Measurements from ENCODE around the gene FAM9A. TPM values are rescaled to one million over a fixed set of nuclear protein-coding genes. Genes with fewer than 3 reads are reported as not detected.

Gene FAM9A
- total and polyA plus RNA-seq, 9 of the 15 experiments (the other 6 are each of a cell fraction or from before 2014, with no cell fraction given): 0.07 TPM; not detected in 8

- Histone ChIP-seq H4K20me1 (replicated peaks; ENCODE audit: control insufficient read depth, insufficient read depth, low read length) (no peaks in the 10 kb centered on the region), H3K4me2 (ENCODE audit: insufficient read depth, low read length) (no peak overlapping the region), H3K9me1 (ENCODE audit: control insufficient read depth, insufficient read depth, low read length) (no peaks in the 10 kb centered on the region), H3K79me2 (ENCODE audit: control insufficient read depth, insufficient read depth, low read length) (no peaks in the 10 kb centered on the region), H2AFZ (ENCODE audit: low read depth, low read length) (no peak overlapping the region), H3K9me3 (replicated peaks; ENCODE audit: control insufficient read depth, insufficient read depth, low read depth, low read length) (no peaks in the 10 kb centered on the region), H3K36me3 (ENCODE audit: control insufficient read depth, insufficient read depth, low read length) (no peaks in the 10 kb centered on the region), H3K4me3 (no peak overlapping the region), H3K4me1 (replicated peaks in 1 of 2; ENCODE audit: control insufficient read depth in 2 of 2, insufficient read depth in 2 of 2, low read length in 2 of 2) (no peaks in the 10 kb centered on the region), H3K27me3 (ENCODE audit: control insufficient read depth in 2 of 2, insufficient read depth in 2 of 2, low read length in 2 of 2) (no peaks in the 10 kb centered on the region; a peak in 1 of 5 replicates), H3K27ac (ENCODE audit: extremely low read depth, low read depth, low read length) (no peak overlapping the region), H3K9ac (ENCODE audit: insufficient read depth in 1 of 2, low read depth in 2 of 2, low read length in 2 of 2) (no peak overlapping the region)
- no peak for ATAC-seq
- ChIA-PET POLR2A (no interaction called here), CTCF (ENCODE audit: low intra/inter-chr PET ratio) (no interaction called here)
- intact Hi-C loops (cut with micrococcal nuclease): no loop called here
- DNase-seq (ENCODE audit: extremely low read depth in 1 of 4, low spot score in 3 of 4): no peak
- no peak for FAIRE-seq
- BruUV-seq (replicated peaks): no TSS peak
- in situ Hi-C loops (cut with MboI): no loop called here
- 0% methylated on average over 6 of the region's 6 CpGs for WGBS (ENCODE audit: insufficient coverage, low coverage, missing lambda C conversion rate)
- TF ChIP-seq STAG1 (CRISPR knock-in tag; IDR thresholded peaks at IDR 0.05; ENCODE audit: borderline replicate concordance) (no peak), CHCHD3 (CRISPR knock-in tag; IDR thresholded peaks at IDR 0.05) (no peak), TAL1 (IDR thresholded peaks at IDR 0.05) (no peak), EP300 (IDR thresholded peaks at IDR 0.05; ENCODE audit: low read length) (no peak), NR2F6 (CRISPR knock-in tag; IDR thresholded peaks at IDR 0.05) (no peak), BCOR (IDR thresholded peaks at IDR 0.05) (no peak), RFX7 (CRISPR knock-in tag; IDR thresholded peaks at IDR 0.05) (no peak), TFE3 (CRISPR knock-in tag; IDR thresholded peaks at IDR 0.05) (no peak), ESRRA (IDR thresholded peaks at IDR 0.05; ENCODE audit: borderline replicate concordance, low read depth) (no peak), ZNF436 (CRISPR knock-in tag; IDR thresholded peaks at IDR 0.05) (no peak), DACH1 (IDR thresholded peaks at IDR 0.05; ENCODE audit: partially characterized antibody) (no peak), SPI1 (IDR thresholded peaks at IDR 0.05; ENCODE audit: borderline replicate concordance, low read depth, low read length) (no peak), HNRNPLL (IDR thresholded peaks at IDR 0.05; ENCODE audit: low read depth, low read length, poor library complexity, severe bottlenecking) (no peak), TEAD2 (tag; IDR thresholded peaks at IDR 0.05) (no peak), NCOA2 (IDR thresholded peaks at IDR 0.05; ENCODE audit: partially characterized antibody in 2 of 2) (no peak), CEBPZ (IDR thresholded peaks at IDR 0.05; ENCODE audit: borderline replicate concordance, low read depth, low read length) (no peak), ZNF655 (CRISPR knock-in tag; IDR thresholded peaks at IDR 0.05) (no peak), RBM34 (IDR thresholded peaks at IDR 0.05; ENCODE audit: borderline replicate concordance, insufficient read depth, low read length) (no peak), ZNF324 (CRISPR knock-in tag; IDR thresholded peaks at IDR 0.05) (no peak)
Observed at GRCh38 chrX:8850478-8850877, 49.3 kb upstream of the FAM9A start.

All from K562 (cell line).